Muscle of arm (tissue), 14 donors: Measurements from ENCODE around the gene CIB1. TPM values are rescaled to one million over a fixed set of nuclear protein-coding genes. Genes with fewer than 3 reads are reported as not detected.
A peak's percentile ranks its signal among the peaks of the same experiment; 100 is the strongest.
"Not testable (repeated sequence)": the region's sequence is repeated elsewhere in the genome, so short reads cannot be mapped to it uniquely, and the experiment has no call there.

Experiments
- DNase-seq: peaks from one replicate; pipeline ENCODE4 v3.0.0-alpha.2; 2013
- long read RNA-seq, 11 donors: transcript quantifications; one replicate each; lab custom pipeline, GENCODE V29; 2026
- polyA plus RNA-seq, 12 donors: library from polyadenylated mRNA; unstranded; fragments of 120-200 nt; gene quantifications; one replicate each; pipeline ENCODE4 v1.2.1, GENCODE V29; 2013; ENCODE audit not compliant: insufficient read length in 12 of 12

The CIB1 gene
- 10 to 100 TPM in 11 of 12 donors, not detected in 1; 18.9 to 32.1 (median 21.9) TPM for polyA plus RNA-seq
- long read RNA-seq, donor 1, transcript CIB1-201 (7 exons, 1,247 nt) = major isoform, 91 of 141 reads
- long read RNA-seq, donor 1, partial matches to known transcripts = 50 of 141 reads
- long read RNA-seq, donor 1, other reads (novel, unspliced or antisense) = 0 of 141 reads
- long read RNA-seq, donor 2, transcript CIB1-201 (7 exons, 1,247 nt) = major isoform, 18 of 23 reads
- long read RNA-seq, donor 2, partial matches to known transcripts = 5 of 23 reads
- long read RNA-seq, donor 2, other reads (novel, unspliced or antisense) = 0 of 23 reads
- long read RNA-seq, donor 3, transcript CIB1-201 (7 exons, 1,247 nt) = major isoform, 7 of 7 reads
- long read RNA-seq, donor 3, partial matches to known transcripts = 0 of 7 reads
- long read RNA-seq, donor 3, other reads (novel, unspliced or antisense) = 0 of 7 reads
- long read RNA-seq, donor 4, transcript CIB1-201 (7 exons, 1,247 nt) = major isoform, 9 of 9 reads
- long read RNA-seq, donor 4, partial matches to known transcripts = 0 of 9 reads
- long read RNA-seq, donor 4, other reads (novel, unspliced or antisense) = 0 of 9 reads
- long read RNA-seq, donor 5, transcript CIB1-201 (7 exons, 1,247 nt) = major isoform, 14 of 14 reads
- long read RNA-seq, donor 5, partial matches to known transcripts = 0 of 14 reads
- long read RNA-seq, donor 5, other reads (novel, unspliced or antisense) = 0 of 14 reads
- long read RNA-seq, donor 6, partial matches to known transcripts = 0 of 4 reads
- long read RNA-seq, donor 6, other reads (novel, unspliced or antisense) = 0 of 4 reads
- long read RNA-seq, donor 7, partial matches to known transcripts = 0 of 4 reads
- long read RNA-seq, donor 7, other reads (novel, unspliced or antisense) = 0 of 4 reads
- long read RNA-seq, donor 8, transcript CIB1-201 (7 exons, 1,247 nt) = major isoform, 13 of 60 reads
- long read RNA-seq, donor 8, partial matches to known transcripts = 47 of 60 reads
- long read RNA-seq, donor 8, other reads (novel, unspliced or antisense) = 0 of 60 reads
- long read RNA-seq, donor 9, transcript CIB1-201 (7 exons, 1,247 nt) = major isoform, 11 of 11 reads
- long read RNA-seq, donor 9, partial matches to known transcripts = 0 of 11 reads
- long read RNA-seq, donor 9, other reads (novel, unspliced or antisense) = 0 of 11 reads
- long read RNA-seq, donor 10, transcript CIB1-201 (7 exons, 1,247 nt) = major isoform, 11 of 16 reads
- long read RNA-seq, donor 10, partial matches to known transcripts = 5 of 16 reads
- long read RNA-seq, donor 10, other reads (novel, unspliced or antisense) = 0 of 16 reads
- long read RNA-seq, donor 11, transcript CIB1-201 (7 exons, 1,247 nt) = major isoform, 21 of 21 reads
- long read RNA-seq, donor 11, partial matches to known transcripts = 0 of 21 reads
- long read RNA-seq, donor 11, other reads (novel, unspliced or antisense) = 0 of 21 reads

DNA sequence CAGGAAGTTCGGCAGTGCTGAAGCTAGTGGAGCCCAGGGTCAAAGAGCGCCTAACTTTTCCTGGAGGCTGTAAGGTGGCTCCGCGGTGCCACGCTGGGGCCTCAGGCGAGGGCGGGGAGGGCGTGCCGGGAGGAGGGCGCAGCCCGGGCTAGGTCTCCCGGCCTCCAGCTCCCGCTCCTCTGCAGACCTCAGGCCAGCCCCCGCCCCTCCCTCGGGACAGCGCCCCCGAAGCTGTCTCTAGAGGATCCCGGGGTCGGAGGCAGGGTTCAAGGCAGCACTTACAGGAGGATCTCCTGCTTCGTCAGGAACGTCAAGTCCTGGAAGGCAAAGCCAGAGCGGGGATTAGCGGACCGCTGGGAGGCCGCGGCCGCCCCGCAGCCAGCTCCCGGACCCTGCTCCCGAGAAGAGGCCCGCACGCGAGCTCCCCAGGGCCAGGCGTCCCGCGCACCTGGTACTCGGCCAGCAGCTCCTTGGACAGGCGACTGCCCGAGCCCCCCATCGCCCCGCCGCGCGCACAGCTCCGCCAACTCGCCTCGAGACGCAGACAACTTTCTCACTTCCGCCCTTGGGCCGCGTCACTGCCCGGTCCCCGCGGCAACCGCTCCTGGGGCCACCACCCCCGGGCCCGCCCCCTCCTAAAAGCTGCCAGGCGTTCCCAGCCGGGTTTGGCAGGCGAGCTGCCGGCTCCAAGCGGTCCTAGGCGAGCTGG lies at the start of gene CIB1:
CIB1 (minus strand) TSS at position 555 of the 709 bp plus-strand sequence; CDS start at position 499, 56 bp downstream.
- DNase-seq = peak; percentile 96

DNA sequence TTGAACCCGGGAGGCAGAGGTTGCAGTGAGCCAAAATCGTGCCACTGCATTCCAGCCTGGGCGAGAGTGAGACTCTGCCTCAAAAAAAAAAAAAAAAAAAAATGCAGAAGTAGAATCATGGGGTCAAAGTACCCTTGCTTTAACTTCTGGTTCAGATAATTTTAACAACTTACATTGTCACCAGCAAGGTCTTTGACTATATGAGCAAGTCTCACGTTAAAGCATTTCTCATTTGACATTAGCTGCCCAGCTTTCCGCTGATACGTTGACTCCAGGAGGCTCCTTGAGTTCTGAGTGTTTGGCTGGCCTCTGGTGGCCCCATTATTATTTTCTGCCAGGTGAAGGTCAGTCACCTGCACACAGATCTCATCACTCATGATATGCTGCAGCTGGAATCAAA lies 47.9 kb upstream of the CIB1 start:
- DNase-seq = not testable (repeated sequence)

GRCh38 chr15:90280743-90281142 lies 47.0 kb upstream of the CIB1 start:
- not testable (repeated sequence) for DNase-seq

- not testable (repeated sequence) for DNase-seq
These were observed 44.7 kb upstream of the CIB1 start for GRCh38 chr15:90278467-90278866.

- DNase-seq = no peak
These were observed 37.9 kb upstream of the CIB1 start for GRCh38 chr15:90271459-90272166.

DNA sequence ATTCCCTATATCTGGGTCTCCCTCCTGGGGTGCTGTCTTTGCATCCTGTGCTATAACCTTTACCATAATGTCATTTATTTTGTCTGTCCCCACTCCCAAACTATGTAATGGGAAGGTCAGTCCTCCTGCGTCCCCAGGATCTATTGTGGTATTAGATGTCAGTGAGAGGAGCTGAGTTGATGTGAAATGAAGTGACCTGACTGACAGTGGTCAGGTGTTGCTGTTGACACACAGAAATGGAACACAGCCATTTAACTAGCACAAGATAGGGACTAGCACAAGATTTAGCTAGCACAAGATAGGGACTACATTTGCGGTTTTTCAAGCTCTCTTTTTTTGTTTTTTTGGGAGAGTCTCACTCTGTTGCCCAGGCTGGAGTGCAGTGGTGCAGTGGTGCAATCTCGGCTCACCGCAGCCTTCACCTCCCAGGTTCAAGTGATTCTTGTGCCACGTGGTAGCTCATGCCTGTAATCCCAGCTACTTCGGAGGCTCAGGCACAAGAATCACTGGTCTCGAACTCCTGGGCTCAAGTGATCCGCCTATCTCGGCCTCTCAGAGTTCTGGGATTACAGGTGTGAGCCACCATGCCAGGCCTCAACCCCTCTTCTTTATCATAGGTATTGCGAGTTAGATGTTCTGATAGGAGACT lies 36.9 kb upstream of the CIB1 start:
- no peak for DNase-seq

DNA sequence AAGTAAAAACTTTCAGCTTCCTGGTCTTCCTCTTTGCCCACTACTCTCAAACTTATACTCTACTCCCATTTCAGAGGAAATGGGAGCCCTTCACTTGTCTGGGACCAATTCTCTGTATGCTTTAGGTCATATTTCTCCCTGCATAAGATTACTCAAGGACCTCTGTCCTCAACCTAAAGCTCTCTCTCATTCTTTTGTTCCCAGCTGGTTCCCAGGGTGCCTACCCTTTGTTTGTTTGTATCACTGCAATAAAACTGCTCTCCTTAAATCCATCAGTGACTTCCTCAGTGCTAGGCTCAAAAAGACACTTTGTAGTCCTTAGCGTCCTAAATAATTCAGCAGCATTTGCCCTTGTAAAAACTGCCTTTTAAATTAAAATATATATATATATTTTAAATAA lies 34.7 kb upstream of the CIB1 start:
- no peak for DNase-seq

DNA sequence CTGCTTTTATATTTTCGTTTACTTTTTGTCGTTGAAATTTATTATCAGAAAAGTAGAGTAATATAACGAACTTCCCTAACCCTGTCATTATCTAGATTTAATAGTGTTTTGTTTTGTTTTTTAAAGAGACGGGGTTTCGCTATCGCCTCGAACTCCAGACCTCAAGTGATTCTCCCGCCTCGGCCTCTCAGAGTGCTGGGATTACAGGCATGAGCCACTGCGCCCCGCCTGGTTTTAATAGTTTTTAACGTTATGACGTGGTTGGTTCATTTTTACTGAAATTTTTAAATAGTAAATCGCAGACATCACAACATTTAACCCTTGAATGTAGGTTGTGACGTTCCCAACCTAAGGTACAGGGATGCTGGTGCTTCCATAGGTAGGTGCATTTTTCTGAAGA lies 32.7 kb upstream of the CIB1 start:
- no peak for DNase-seq

DNA sequence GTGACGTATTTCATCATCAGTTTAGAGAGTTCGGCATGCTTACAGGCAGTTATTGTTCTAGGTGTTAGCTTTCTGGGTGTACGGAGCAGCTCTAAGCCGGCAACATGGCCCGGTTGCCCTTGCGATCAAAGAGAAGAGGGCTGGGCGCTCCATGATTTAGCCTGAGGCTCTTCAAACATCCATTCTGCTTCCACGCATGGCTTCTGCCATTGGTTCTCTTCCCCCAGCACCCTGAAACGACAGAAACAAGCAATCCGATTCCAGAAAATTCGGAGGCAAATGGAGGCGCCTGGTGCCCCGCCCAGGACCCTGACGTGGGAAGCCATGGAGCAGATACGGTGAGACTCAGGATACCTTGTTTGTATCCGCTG lies 32.3 kb upstream of the CIB1 start:
- no peak for DNase-seq

DNA sequence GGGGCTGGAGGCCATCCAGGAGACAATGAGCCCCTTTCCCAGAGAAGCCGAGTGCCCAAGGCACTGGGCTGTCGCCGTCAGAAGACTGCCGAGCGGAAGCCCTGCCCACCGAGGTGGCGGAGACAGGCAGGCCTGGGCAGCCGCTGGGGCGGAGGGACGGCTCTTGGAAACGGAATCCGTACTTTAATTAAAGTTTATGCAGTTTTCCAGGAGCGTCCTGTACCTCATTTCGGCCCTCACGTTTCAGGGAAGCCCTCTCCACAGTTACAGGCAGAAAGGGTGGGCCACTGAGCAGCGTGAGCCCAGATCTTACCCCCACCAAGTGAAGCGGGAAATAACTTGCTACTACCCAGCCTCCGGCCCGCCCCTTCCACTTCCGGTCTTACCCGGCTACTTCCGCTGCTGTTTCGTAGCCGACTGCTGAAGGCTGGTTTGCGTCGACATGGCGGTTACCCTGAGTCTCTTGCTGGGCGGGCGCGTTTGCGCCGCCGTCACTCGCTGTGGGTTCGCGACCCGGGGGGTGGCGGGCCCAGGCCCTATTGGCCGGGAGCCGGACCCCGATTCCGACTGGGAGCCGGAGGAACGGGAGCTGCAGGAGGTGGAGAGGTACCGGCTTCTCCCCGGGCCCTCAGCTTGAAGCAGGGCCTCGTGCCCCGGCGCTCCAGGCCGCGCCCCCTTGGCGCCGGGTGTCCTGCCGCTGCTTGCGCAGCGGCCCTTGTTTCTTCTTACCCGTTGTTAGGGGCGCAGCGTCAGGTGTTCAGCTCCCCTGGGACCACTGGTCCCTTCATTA lies 31.7 kb upstream of the CIB1 start, which contains the start of gene NGRN:
NGRN (plus strand) TSS at position 402 of the 790 bp plus-strand sequence; CDS start at position 443, 41 bp downstream.
- DNase-seq = peak; percentile 94

DNA sequence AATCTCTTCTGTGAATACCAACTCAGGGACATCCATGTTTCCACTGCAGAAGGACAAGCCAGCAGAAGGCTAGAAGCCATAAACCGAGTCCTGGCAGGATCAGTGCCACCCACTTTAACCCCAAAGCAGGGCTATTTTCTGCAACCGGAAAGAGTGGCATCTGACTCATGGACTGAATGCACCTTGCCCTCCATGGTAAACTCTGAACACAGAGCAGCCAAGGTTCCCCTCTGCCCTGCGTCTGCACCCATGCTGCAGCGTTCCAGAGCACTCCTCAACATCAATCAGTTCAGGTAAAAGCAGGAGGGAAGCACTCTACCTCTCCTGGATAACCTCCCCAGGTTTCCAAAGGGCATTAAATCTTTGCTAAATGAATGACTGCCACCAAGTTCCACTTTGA lies 30.9 kb upstream of the CIB1 start:
- no peak for DNase-seq

GRCh38 chr15:90262426-90262825 lies 28.7 kb upstream of the CIB1 start:
- no peak for DNase-seq

DNA sequence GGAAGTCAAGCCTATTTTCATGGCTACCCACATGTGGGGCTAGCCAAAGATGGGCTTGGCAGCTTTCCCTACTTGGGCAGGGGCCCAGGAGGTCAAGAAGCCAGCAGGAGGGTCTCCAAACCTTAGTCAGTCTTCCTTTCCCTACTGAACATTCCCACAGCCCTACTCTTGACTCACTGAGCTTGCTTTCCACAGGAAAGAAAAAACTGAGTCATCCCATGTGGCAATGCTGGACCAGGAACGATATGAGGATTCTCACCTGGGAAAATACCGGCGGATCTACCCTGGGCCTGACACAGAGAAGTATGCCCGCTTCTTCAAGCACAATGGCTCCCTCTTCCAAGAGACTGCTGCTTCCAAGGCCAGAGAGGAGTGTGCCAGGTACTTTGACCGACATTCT lies 28.1 kb upstream of the CIB1 start:
- DNase-seq = no peak

DNA sequence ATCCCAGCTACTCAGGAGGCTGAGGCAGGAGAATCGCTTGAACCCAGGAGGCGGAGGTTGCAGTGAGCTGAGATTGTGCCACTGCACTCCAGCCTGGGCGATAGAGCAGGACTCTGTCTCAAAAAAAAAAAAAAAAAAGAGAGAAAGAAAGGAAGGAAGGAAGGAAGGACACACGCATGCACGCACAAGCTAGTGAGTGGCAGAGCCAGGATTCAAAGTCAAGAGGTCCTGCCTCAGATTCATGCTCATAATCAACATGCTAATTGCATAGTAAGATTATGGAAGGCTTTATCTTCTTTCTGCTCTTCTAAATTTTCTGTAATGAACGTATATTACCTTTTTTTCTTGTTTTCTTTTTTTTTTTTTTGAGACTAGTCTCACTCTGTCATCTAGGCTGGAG lies 27.0 kb upstream of the CIB1 start:
- DNase-seq = not testable (repeated sequence)

DNA sequence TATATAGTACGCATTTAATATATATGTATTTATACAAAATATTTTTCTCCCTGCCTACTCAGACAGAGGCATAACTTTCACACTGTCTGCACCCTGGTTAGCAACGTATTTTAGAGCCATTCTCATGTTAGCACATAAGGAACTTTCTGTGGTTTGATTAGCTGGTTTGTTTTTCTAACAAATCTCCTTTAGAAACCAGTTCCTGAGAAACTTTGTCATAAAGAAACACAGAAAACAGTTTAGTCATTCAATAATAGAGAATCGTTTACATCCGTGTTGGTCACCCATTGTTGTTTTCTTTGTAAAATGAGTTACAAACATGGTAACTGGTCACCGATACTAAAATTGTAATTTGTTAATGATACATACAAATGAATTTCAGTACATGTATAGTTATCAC lies 25.8 kb upstream of the CIB1 start:
- no peak for DNase-seq

DNA sequence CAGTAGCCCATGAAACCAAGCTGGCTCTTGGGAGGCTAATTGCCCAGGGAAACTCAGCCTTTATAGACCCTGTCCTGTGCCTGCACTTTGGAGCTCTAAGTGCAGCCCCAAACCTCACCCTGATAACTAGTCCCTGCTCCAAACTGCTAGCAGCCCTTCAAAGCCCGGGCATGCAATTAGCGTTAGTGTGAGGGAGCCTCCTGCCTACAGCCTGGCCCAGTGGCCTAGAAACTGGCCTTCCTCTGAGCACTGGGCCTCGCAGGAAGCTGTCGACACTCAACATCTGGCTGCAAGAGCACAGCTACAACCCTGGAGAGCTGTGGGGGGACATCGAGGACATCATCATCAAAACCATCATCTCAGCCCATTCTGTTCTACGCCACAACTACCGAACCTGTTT lies 24.0 kb upstream of the CIB1 start:
- DNase-seq = no peak

DNA sequence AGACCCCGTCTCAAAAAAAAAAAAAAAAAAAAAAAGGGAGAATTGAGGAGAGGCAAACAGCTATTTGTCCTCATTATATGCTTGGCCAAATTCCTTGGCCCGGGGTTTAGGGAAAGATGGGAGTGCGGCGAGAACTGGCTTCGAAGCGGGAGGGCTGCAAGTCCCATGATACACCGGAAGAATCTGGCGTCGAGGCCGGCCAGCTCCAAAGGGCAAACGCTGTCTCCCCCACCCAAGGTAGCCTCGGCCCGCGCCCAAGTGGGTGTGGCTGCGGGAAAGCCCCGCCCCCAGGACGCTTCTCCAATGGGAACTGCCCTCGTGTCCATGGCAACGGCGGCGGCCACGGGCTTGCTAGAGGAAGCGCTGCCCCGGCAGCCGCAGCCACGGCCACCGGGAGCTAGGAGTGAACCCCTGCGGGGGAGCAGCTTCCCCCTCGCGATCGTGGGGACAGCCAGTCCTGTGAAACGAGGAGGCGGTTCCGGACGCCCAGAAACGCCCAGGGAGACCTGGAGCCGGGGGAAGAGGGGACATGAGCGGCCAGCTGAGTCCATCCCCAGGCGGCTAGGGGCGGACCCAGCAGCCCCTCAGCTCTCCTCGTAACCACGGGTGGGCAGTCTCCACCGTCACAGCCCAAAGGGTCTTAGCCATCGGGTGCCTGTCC lies 15.6 kb upstream of the CIB1 start, which contains the start of gene TTLL13:
TTLL13 (plus strand) TSS at position 354 of the 661 bp plus-strand sequence. CDS start 1,075 bp downstream, outside the sequence.
- DNase-seq = peak; percentile 81

DNA sequence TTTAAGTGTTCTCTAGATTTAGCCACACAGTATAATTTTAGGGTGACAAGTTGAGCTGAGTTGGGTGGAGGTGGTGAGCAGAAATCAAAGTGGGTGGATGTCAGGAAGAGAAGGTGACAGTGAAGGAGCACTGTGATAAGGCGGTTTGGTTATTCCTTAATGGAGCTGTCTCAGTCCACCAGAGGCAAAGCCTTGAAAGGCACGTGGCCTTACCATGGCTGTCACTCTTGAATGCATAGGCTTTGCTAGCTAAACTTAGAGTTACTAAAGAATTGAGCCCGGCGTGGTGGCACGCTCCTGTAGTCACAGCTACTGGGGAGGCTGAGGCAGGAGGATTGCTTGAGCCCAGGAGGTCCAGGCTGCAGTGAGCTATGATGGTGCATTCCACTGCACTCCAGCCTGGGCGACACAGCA lies 15.1 kb upstream of the CIB1 start:
- DNase-seq = no peak
